CD14-positive monocyte (primary cell): ENCODE data around the gene MAP3K9. TPM values are rescaled to one million over a fixed set of nuclear protein-coding genes. Genes with fewer than 3 reads are reported as not detected.

Experiments used
- DNase-seq, 3 donors: peaks; one replicate each; pipeline ENCODE4 v3.0.0-alpha.2; 2011 to 2022
- H2AFZ ChIP-seq: 2 replicates; pipeline ENCODE4 v1.6.0; 2012; ENCODE audit warnings: mild to moderate bottlenecking, low read depth, low read length, inconsistent platforms; ENCODE audit not compliant: insufficient read depth, poor library complexity, severe bottlenecking
- H3K27ac ChIP-seq, 2 donors: 1 replicate in 1 of 2; 2 replicates in 1 of 2; pipeline ENCODE4 v1.5.1; 2012 to 2013; ENCODE audit warnings: low read length in 2 of 2, control low read depth in 1 of 2, inconsistent platforms in 1 of 2, low read depth in 1 of 2, mild to moderate bottlenecking in 1 of 2
- H3K27me3 ChIP-seq, 2 donors: one replicate each; pipeline versions ENCODE4 v1.6.0 to v1.6.1; 2011 to 2013; ENCODE audit warnings: low read length in 2 of 2; ENCODE audit not compliant: control insufficient read depth in 2 of 2, insufficient read depth in 2 of 2
- H3K36me3 ChIP-seq, 2 donors: replicated peaks in 1 of 2; 1 replicate in 1 of 2; 2 replicates in 1 of 2; pipeline versions ENCODE4 v1.5.1 to v1.6.1; 2012 to 2013; ENCODE audit warnings: low read length in 2 of 2, control low read depth in 1 of 2, inconsistent platforms in 1 of 2, mild to moderate bottlenecking in 1 of 2; ENCODE audit not compliant: insufficient read depth in 2 of 2, control insufficient read depth in 1 of 2
- H3K4me1 ChIP-seq, 2 donors: 1 replicate in 1 of 2; 2 replicates in 1 of 2; pipeline versions ENCODE4 v1.5.1 to v1.6.1; 2012 to 2013; ENCODE audit warnings: low read length in 2 of 2, control low read depth in 1 of 2, inconsistent platforms in 1 of 2, mild to moderate bottlenecking in 1 of 2, moderate library complexity in 1 of 2; ENCODE audit not compliant: insufficient read depth in 2 of 2, control insufficient read depth in 1 of 2
- H3K4me2 ChIP-seq: replicated peaks from 2 replicates; pipeline ENCODE3; 2012; ENCODE audit warnings: low read length, moderate library complexity, mild to moderate bottlenecking; ENCODE audit not compliant: poor library complexity, severe bottlenecking; ENCODE audit errors: extremely low read depth
- H3K4me3 ChIP-seq, 3 experiments: fragments of 200-600 bp in 1 of 3; sonication (generic) in 1 of 3; replicated peaks in 1 of 3; 1 replicate in 2 of 3; 2 replicates in 1 of 3; pipeline ENCODE4 v1.5.1; 2011 to 2013; ENCODE audit warnings: low read length in 3 of 3, mild to moderate bottlenecking in 3 of 3, control low read depth in 2 of 3, low read depth in 2 of 3, inconsistent platforms in 1 of 3, moderate library complexity in 1 of 3
- H3K79me2 ChIP-seq: 2 replicates; pipeline ENCODE4 v1.6.0; 2012; ENCODE audit warnings: mild to moderate bottlenecking, control low read depth, inconsistent platforms, low read length, moderate library complexity; ENCODE audit not compliant: insufficient read depth
- H3K9ac ChIP-seq: 2 replicates; pipeline ENCODE4 v1.6.0; 2017; ENCODE audit warnings: low read length, mild to moderate bottlenecking; ENCODE audit not compliant: insufficient read depth, poor library complexity, severe bottlenecking
- H3K9me3 ChIP-seq, 2 donors: replicated peaks in 1 of 2; 1 replicate in 1 of 2; 2 replicates in 1 of 2; pipeline versions ENCODE4 v1.5.1 to v1.6.1; 2012 to 2013; ENCODE audit warnings: low read length in 2 of 2, control low read depth in 1 of 2; ENCODE audit not compliant: control insufficient read depth in 1 of 2, insufficient read depth in 1 of 2
- H4K20me1 ChIP-seq: 2 replicates; pipeline ENCODE4 v1.6.0; 2012; ENCODE audit warnings: mild to moderate bottlenecking, low read length, control low read depth, moderate library complexity; ENCODE audit not compliant: insufficient read depth
- H3K27ac Mint-ChIP-seq, 7 donors: one replicate each; pipeline ENCODE4 v1.8.0; 2020; ENCODE audit warnings: mild to moderate bottlenecking in 7 of 7, mixed read lengths in 7 of 7, moderate library complexity in 6 of 7, inconsistent platforms in 2 of 7
- H3K27me3 Mint-ChIP-seq, 3 donors: one replicate each; pipeline ENCODE4 v1.8.0; 2021 to 2022; ENCODE audit warnings: low read depth in 3 of 3, mild to moderate bottlenecking in 3 of 3, mixed read lengths in 3 of 3, moderate library complexity in 3 of 3, inconsistent platforms in 1 of 3
- H3K36me3 Mint-ChIP-seq, 2 donors: one replicate each; pipeline ENCODE4 v1.8.0; 2020; ENCODE audit warnings: mixed read lengths in 2 of 2, inconsistent platforms in 1 of 2, mild to moderate bottlenecking in 1 of 2
- H3K4me1 Mint-ChIP-seq: one replicate; pipeline ENCODE4 v1.8.0; 2020; ENCODE audit warnings: mild to moderate bottlenecking, mixed read lengths
- H3K4me3 Mint-ChIP-seq, 2 donors: one replicate each; pipeline ENCODE4 v1.8.0; 2020; ENCODE audit warnings: mild to moderate bottlenecking in 2 of 2, mixed read lengths in 2 of 2, moderate library complexity in 1 of 2
- H3K9me3 Mint-ChIP-seq, 7 donors: one replicate each; pipeline ENCODE4 v1.8.0; 2020 to 2022; ENCODE audit warnings: mixed read lengths in 7 of 7, mild to moderate bottlenecking in 6 of 7, moderate library complexity in 6 of 7, inconsistent platforms in 2 of 7
- WGBS: methylation state at CpG from one replicate; pipeline ENCODE4 v1.1.5; 2013; ENCODE audit warnings: missing lambda C conversion rate; ENCODE audit not compliant: insufficient coverage; 5-methylcytosine and 5-hydroxymethylcytosine counted together
- intact Hi-C, 2 donors: fragments of 100-400 bp; cut with micrococcal nuclease; formaldehyde crosslinking; loops; one replicate each; pipeline versions ENCODE4 v1.15.0 to v1.15.1; 2023
- polyA plus RNA-seq, 3 donors: library from polyadenylated mRNA; depleted of rRNA in 1 of 3; unstranded in 2 of 3; stranded (reverse) in 1 of 3; fragments of 300-500 nt in 2 of 3; fragments of >200 nt in 1 of 3; fragmentation: Illumina TruSeq in 2 of 3; gene quantifications; 1 replicate in 2 of 3; 2 replicates in 1 of 3; pipeline ENCODE4 v1.2.3, GENCODE V29; 2012 to 2021
- TF ChIP-seq, protein P1 (sequence below): fragments of 200-600 bp; IDR thresholded peaks from one replicate; pipeline ENCODE4 v1.8.0; 2022; ENCODE audit warnings: antibody characterized with exemption, mild to moderate bottlenecking

The MAP3K9 gene
- polyA plus RNA-seq, 3 donors = 0.01 TPM; not detected in 2

DNA sequence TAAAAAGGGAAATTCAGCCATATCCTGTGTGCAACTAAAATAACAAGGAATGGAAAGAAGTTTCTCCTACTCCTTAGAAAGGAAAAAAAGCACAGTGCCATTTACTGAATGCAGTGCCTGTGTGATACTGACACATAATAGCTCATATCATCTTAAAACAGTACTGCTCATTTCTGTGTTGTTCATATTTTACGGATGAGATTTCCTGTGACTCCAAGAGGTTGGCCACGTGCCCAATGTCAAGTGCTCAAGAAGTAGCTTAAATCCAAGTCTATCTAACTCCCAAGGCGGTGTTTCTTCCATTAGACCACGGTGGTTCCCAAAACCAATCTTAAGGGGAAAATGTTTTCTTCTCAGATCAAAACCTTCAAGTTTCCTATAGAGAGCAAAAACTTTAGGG, 20.0 kb downstream of the MAP3K9 start:
- no peak overlapping the region for H2AFZ ChIP-seq

DNA sequence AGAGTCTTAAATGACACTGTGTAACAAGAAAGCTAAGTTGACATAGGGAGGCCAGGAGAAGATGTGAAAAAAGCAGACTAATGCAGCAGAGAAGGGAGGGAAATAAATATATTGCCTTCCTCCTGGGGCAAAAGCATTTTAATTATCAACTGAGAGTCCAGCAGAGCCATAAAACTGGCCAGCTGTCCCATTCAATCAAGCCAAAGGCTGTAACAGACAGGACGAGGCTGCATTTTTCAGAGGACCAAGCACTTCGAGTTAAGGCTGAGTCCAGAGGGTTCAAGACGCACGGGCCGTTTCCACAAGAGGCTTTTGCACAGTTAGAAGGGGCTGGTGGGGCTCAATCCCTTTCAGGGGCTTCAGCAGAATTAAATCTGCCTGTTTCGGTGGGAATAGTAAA, 20.4 kb downstream of the MAP3K9 start:
- H3K36me3 ChIP-seq = no peaks in the 10 kb centered on the region
- H3K4me1 Mint-ChIP-seq = no peaks in the 10 kb centered on the region
- H3K4me2 ChIP-seq = no peak overlapping the region
- no peaks in the 10 kb centered on the region for H3K9me3 ChIP-seq
- no peak overlapping the region for H3K4me3 Mint-ChIP-seq
- peaks cover 2 to 13% (median 3%) of the 10 kb centered on the region in 3 donors for H3K27me3 Mint-ChIP-seq
- H4K20me1 ChIP-seq = no peaks in the 10 kb centered on the region
- TF ChIP-seq, protein P1, sequence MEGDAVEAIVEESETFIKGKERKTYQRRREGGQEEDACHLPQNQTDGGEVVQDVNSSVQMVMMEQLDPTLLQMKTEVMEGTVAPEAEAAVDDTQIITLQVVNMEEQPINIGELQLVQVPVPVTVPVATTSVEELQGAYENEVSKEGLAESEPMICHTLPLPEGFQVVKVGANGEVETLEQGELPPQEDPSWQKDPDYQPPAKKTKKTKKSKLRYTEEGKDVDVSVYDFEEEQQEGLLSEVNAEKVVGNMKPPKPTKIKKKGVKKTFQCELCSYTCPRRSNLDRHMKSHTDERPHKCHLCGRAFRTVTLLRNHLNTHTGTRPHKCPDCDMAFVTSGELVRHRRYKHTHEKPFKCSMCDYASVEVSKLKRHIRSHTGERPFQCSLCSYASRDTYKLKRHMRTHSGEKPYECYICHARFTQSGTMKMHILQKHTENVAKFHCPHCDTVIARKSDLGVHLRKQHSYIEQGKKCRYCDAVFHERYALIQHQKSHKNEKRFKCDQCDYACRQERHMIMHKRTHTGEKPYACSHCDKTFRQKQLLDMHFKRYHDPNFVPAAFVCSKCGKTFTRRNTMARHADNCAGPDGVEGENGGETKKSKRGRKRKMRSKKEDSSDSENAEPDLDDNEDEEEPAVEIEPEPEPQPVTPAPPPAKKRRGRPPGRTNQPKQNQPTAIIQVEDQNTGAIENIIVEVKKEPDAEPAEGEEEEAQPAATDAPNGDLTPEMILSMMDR = no peak
- H3K9ac ChIP-seq = no peak overlapping the region
- no peak overlapping the region for H3K4me3 ChIP-seq
- no peaks in the 10 kb centered on the region for H3K79me2 ChIP-seq
- no peak overlapping the region for H3K27ac Mint-ChIP-seq
- intact Hi-C loops = no loop called here
- no peaks in the 10 kb centered on the region for H3K36me3 Mint-ChIP-seq
- H3K27ac ChIP-seq = no peak overlapping the region
- DNase-seq = no peak
- H3K4me1 ChIP-seq = no peaks in the 10 kb centered on the region
- 100% methylated on average over 5 of the region's 6 CpGs for WGBS
- H3K27me3 ChIP-seq = peaks cover 0 to 19% of the 10 kb centered on the region in 2 donors
- H2AFZ ChIP-seq = no peak overlapping the region
- no peaks in the 10 kb centered on the region for H3K9me3 Mint-ChIP-seq

More for the DNA sequence above, 20.0 kb downstream of the MAP3K9 start:
- Histone ChIP-seq H3K4me1 (no peaks in the 10 kb centered on the region), H3K4me2 (no peak overlapping the region), H3K9me3 (no peaks in the 10 kb centered on the region), H3K27ac (no peak overlapping the region), H3K79me2 (no peaks in the 10 kb centered on the region), H3K36me3 (no peaks in the 10 kb centered on the region), H3K9ac (no peak overlapping the region), H3K27me3 (peaks cover 0 to 19% of the 10 kb centered on the region in 2 donors), H3K4me3 (no peak overlapping the region), H4K20me1 (no peaks in the 10 kb centered on the region)
- TF ChIP-seq, protein P1 = no peak
- Mint-ChIP-seq H3K27ac (no peak overlapping the region), H3K36me3 (no peaks in the 10 kb centered on the region), H3K27me3 (peaks cover 2 to 13% (median 3%) of the 10 kb centered on the region in 3 donors), H3K9me3 (no peaks in the 10 kb centered on the region), H3K4me3 (no peak overlapping the region), H3K4me1 (no peaks in the 10 kb centered on the region)
- WGBS = 0% methylated on average over 1 of the region's 4 CpGs
- intact Hi-C loops = no loop called here
- DNase-seq = no peak
